Left renal pelvis (tissue), 4 donors: Measurements from ENCODE around the gene IREB2. TPM values are rescaled to one million over a fixed set of nuclear protein-coding genes. Genes with fewer than 3 reads are reported as not detected.
A peak's percentile ranks its signal among the peaks of the same experiment; 100 is the strongest.

Experiments used
- DNase-seq, 4 donors: peaks; one replicate each; pipeline ENCODE4 v3.0.0-alpha.2; 2013; ENCODE audit warnings: low read depth in 4 of 4, low spot score in 3 of 4
- polyA plus RNA-seq, 4 donors: library from polyadenylated mRNA; unstranded; fragments of 120-200 nt; gene quantifications; one replicate each; pipeline ENCODE4 v1.2.1, GENCODE V29; 2013; ENCODE audit not compliant: insufficient read length in 4 of 4

The IREB2 gene
- polyA plus RNA-seq, 4 donors: 63.6 to 66.8 (median 65.6) TPM

DNA sequence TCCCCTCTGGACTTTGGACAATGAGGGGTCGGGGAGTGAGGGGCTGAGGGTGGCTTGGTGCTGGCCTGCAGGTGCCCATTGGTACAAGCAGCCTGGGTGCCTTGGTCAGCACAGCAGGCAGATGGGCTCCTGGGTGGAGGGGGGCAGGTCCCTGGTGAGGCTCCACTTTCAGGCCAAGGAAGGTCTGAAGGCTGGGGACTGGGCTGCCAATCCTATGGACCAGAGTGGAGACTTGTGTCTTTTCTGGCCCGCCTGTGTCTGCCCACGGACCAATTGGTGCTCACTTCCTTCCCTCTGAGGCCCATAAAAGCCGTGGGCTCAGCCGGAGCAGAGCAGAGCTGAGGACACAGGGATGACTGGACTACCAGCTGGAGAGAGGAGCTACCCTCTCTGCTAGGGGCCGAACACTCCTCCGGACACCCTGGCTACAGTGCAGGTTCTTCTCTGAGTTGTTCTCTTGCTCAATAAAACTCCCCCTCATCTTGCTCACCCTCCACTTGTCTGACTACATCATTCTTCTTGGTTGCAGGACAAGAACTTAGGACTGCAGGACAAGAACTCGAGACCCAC lies 31.9 kb upstream of the IREB2 start:
- DNase-seq: no peak

DNA sequence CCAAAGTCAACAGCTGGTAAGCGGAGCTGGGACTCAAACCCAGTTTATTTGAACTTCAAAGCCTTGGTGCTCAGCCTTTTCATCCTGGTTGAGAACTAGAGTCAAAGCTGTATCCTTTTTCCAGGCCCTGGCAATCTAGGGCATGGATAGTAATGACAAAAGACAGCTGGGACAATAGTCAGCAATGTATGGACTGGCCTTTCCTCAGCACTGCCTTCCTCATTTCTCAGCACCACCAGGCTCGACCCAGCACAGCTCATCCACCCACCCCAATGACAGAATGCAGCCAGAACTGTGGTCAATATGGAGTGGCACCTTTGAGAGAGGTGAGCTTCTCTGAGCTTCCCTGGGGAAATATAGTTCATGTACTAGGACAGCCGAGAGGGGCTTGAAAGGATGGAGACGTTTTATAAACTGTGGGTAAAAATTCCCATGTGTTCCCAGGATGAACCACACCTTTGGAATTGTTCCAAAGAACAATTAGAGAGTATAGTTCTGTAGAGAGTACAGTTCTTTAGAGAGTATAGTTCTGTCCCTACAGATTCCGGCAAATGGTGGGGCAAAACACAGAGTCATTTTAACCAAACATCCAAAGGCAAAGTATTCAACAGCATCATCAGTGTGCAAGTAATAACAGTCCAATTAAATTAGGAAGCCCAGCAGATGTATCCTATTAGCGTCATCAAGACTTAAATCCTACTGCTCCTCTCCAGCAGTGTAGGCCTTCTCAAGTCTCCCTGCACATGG lies 30.2 kb upstream of the IREB2 start:
- no peak for DNase-seq

DNA sequence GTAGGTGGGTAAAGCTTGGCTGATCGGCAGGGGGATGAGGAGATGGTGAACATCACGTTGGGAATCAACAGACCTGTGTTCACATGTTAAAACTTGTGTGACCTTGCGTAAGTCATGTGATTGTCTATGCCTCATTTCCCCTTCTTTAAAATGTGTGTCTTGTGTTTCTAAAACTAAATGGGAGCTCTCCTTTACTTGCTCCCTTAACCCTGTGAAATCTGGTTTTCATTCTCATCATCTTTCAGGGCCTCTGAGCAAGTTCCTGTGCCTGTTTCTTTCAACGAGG lies 29.7 kb upstream of the IREB2 start:
- no peak for DNase-seq

DNA sequence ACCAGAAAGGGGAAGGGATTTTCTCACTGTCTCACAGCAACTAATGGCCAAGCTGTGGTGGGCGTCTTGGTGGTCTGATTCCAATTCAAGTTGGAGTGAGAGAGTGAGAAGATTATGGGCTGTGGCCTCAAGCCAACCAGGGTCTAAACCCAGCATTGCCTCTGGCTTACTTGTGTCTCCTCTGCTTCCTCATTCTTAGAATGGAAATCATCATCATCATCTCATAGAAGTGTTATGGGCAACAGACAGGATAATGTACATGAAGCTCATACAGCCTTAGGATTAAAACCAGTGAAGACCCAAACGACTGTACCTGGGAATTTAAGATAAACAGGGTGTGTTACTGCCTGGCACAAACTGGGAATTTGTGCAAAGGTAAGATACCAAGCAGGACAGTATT lies 29.1 kb upstream of the IREB2 start:
- DNase-seq: no peak

DNA sequence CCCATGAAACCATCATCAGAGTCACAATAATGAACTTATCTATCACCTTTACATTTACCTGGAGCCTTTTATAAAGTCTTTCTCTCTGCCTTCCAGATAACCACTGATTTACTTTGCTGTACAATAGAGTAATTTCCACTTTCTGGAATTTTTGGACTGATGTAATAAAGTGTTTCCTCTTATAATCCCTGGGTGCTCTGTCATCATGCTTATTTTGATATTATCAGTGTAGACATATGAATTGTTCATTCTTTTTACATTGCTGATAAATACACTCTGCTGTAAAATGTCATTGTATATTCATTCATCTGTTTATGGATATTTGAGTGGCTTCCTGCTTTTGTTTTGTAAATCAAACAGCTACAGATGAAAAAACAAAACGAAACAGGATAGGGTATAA lies 27.0 kb upstream of the IREB2 start:
- DNase-seq: no peak

DNA sequence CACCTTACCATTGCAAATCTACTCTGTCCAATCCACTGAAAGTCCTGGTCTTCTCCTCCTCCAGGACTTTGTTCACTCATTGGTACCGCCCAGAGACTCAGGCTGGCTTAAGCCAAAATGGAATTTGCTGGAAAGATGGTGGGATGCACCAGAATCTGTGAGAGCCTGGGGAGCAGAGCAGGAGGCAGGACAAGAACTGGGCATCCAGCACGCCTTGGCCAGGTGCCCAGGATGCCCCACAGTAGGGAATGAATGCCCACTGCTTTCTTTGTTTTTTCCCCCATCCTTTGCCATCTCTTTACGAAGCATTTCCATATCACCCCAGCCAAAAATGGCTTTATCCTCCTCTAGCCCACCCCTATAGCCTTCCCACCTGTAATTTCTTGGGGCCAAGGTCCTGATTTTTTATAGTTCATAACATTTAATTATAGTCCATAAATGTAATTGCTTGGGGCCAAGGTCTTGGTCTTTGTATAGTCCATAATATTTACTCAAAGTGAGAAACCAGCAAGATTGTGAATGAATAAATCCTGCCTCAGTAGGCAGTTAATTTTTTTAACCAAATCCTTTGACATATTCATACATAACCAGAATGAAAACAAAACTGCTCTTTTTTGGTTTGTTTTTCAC lies 23.3 kb upstream of the IREB2 start:
- DNase-seq: no peak

DNA sequence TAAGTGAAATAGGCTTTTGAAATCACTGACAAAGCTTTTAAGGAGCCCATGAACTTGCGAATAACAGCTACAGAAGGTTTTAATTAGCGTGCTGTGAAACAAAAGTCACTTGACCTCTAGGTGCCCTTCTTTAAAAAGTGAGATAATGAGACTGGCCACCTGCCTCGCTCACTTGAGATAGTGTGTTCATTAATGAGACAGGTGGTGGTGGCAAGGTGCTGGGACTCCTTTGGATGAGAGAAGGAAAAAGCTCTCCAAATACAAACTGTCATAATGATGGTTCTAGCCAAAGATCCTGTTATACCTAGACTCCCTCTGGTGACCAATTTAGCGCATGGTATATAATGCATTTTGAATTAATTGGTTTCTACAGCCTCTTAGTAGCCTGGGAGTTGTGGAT lies 22.7 kb upstream of the IREB2 start:
- no peak for DNase-seq

DNA sequence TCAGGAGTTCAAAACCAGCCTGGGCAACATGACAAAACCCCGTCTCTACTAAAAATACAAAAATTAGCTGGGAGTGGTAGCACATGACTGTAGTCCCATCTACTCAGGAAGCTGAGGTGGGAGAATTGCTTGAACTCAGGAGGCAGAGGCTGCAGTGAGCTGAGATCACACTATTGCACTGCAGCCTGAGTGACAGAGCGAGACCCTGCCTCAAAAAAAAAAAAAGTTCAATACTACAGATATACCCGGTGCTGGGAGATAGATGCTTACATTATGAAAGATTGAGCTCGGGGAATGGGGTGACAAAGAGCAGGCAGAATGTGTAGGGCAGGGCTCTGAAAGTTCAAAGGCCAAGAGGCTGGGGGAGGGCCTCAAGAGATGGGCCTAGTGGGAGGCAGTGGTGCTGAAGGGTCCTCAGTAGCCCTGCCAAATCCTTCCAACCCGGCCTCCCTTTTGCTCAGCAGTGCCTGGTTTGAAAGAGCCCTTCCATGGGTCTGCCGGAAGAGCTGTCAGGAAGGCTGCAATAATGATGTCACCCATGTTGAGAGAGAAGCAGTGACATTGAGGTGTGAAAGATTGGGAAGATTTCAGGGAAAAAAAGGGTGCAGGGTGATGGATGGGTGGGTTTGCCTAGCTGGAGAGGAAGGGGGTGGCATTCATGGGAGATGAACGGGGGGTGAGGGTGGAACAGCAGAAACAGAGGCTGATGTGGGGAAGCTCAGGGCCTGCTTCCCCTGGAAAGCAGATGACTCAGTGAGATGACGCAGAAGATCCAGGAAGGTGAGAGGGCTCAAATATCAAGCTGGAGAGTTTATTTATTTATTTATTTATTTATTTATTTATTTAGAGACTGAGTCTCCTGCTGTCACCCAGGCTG lies 20.0 kb upstream of the IREB2 start:
- no peak for DNase-seq

DNA sequence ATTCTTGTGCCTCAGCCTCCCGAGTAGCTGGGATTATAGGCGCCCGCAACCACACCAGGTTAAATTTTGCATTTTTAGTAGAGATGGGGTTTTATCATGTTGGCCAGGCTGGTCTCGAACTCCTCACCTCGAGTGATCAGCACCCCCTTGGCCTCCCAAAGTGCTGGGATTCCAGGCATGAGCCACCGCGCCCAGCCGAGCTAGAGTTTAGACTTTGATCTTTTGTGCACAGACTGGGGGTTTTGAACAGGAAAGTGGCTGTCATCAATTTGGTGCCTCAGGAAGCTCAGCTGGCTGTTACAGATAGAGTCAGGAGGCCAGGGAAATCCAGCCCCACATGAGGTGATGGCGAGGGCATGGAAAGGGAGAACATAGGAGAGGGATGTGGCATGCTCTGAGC lies 19.3 kb upstream of the IREB2 start:
- no peak for DNase-seq

DNA sequence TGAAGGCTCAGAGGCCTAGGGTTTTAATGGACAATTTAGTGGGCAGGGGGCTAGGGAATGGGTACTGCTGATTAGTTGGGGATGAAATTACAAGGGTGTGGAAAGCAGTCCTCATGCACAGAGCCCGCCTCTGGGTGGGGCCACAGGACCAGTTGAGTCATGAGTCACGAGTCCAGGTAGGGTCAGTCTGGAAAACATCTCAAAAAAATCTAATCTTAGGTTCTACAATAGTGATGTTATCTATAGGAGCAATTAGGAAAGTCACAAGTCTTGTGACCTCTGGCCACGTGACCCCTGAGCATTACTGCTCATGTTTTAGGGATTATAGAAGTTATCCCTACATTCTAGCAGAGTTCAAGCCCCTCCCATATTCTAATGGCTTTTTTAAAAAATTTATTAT lies 18.6 kb upstream of the IREB2 start:
- DNase-seq: no peak

DNA sequence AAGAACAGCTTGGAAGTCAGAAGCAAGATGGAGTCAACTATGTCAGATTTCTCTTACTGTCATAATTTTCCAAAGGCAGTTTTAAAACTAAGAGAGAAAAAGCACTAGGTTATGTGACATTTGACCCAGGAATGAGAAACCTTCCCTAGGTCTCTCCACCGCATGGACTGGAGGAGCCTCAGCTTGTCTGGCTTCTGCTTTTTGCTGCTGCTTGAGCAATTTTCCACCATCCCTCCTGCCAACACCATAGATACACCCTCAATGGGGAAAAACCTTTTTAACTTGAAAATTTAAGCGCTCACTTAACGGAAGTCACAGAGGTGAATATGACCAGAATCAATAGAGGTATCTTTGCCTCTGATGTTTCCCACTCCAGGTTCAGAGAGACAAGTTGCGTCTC lies 17.8 kb upstream of the IREB2 start:
- DNase-seq: no peak

DNA sequence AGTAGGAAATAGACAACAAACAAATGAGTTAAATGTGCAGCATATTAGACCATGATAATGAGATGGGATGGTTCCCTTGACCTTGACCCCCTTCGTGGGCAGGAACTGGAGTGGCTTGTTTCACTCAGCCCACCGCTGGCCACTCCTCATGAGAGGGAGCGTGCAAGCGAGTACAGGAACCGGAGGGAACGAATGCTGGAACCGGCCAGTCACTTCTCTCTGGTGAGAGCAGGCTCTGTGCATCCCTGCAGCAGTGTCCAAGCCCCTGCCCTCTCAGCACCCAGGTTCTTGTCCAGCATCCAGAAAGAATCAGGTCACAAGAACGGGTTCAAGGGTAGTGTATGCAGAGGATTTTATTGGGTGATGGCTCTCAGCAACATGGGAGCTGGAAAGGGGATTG lies 17.2 kb upstream of the IREB2 start:
- DNase-seq: no peak

DNA sequence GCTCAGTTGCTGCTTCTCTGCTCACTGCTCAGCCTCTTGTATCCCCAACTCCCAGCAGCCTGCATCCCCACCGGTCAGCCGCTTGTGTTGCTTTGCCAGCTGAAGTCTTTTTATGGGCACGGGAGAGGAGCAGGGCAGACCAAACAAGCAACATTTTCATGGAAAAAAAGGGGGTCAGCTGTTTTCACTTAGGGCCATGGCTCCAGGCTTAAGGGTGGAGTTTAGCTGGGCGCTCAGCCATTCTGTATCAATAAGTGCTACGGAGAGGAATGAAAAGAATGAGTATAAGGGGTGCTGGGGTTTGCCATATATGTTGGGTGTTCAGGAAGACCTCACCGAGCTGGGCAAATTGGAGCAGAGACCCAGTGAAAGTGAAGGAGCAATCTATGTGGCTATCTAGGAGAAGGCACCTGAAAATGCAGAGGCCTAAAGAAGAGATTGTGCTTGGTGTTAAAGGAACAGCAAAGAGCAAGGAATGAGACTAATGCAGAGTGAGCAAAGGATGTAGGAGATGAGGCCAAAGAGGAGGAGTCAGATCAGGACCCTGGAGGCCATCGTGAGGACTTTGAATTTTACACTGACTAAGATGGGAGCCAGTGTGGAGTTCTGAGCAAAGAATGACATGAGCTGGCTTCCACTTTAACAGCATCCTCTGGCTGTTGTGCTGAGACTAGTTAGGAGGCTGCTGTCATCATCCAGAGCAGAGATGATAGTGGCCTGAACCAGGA lies 16.6 kb upstream of the IREB2 start:
- DNase-seq: no peak

DNA sequence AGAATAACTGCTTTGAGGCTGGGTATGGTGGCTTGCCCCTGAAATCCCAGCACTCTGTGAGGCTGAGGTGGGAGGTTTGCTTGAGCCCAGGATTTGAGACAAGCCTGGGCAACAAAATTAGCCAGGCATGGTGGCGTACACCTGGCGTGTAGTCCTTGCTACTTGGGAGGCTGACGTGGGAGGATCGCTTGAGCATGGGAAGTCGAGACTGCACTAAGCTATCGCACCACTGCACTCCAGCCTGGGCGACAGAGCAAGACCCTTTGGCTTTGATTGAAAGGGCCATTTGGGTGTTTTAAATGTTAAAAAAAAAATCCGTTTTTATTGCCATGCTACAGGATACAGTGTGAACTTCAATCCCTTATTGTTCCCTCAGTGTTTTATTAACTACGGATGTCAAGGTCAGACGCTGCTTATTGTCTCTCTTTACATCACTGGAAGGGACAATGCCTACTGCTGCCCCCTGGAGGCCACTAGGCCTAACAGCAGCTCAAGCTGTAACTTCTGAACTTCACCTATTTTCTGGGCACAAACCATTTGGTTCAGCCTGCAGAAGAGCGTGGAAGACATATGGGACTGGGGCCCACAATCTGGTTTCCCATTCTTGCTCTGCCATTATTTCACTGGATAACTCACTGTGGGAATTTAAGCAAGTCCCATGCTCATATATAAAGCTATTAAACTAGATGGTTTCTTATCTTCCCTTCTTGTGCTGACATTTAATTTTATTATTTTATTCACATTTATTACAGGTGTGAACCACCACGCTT lies 15.3 kb upstream of the IREB2 start:
- DNase-seq: peak in 2 of 4 donors; percentile 26 to 37

DNA sequence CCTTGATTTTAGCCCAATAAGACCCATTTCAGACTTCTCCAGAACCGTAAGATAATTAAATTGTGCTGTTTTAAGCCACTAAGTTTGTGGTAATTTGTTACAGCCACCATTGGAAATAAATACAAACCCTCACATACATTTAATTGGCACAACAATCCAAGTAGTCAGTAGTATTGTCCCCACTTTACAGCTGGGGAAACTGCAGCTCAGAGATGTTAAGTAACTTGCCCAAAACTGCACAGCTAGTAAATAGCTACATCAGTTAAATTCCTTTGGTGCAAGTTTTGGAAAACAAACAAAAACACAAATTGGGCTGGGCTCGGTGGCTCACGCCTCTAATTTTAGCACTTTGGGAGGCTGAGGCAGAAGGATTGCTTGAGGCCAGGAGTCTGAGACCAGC lies 13.3 kb upstream of the IREB2 start:
- no peak for DNase-seq

DNA sequence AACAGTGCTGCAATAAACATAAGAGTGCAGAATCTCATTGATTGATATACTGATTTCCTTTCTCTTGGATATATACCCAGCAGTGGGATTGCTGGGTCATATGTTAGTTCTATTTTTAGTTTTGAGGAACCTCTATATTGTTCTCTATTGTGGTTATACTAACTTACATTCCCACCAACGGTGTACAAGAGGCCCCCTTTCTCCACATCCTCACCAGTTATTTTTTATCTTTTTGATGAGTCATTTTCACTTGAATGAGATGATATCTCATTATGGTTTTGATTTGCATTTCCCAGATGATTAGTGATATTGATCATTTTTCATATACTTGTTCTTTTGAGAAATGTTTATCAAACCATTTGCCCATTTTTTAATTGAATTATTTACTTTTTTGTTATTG lies 12.4 kb upstream of the IREB2 start:
- no peak for DNase-seq

DNA sequence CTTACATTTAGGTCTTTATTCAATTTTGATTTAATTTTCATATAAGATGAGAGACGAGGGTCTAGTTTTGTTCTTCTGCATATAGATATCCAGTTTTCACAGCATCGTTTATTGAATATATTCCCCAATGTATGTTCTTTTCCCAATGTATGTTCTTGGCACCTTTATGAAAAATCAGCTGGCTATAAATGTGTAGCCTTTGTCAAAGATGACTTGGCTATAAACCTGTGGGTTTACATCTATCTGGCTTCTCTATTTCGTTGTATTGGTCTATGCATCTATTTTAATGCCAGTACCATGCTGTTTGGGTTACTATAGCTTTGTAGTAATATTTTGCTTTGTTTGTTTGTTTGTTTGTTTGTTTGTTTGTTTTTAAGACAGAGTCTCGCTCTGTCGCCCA lies 11.7 kb upstream of the IREB2 start:
- no peak for DNase-seq

DNA sequence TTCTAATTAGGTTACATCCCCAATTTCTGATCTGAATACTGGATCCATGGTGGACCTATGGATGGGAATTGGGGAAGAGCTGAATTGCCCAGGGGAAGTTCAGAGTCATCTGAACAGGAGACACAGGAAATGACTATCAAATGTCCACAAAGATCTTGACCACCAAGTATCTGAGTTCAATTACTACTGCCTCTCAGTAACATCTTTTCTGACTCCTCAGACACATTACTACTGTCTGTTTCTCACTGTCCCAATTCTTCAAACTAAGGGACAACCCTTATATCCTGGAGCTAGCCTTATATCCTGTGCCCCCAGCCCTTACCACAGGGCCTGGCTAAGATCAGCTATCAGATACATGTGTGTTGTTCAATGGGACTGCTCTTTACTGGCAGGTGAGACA lies 10.1 kb upstream of the IREB2 start:
- DNase-seq: no peak

DNA sequence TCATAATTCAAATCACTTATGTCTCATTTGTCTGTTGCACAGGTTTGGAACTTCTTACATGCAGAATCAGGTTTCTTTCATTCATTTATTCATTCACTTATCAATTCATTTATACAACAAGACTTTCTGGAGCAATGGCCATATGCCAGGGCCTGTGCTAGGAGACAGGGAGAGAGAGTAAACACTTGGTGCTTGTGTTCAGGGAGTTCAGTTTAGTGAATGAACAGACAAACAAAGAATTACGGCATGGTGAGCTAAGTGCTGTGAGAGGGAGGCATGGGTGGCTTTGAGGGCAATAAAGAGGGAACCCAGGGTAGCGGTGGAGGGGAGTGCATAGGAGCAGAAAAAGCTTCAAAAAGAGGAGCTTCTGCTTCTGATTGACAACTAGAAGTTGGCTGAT lies 8.5 kb upstream of the IREB2 start:
- no peak for DNase-seq

DNA sequence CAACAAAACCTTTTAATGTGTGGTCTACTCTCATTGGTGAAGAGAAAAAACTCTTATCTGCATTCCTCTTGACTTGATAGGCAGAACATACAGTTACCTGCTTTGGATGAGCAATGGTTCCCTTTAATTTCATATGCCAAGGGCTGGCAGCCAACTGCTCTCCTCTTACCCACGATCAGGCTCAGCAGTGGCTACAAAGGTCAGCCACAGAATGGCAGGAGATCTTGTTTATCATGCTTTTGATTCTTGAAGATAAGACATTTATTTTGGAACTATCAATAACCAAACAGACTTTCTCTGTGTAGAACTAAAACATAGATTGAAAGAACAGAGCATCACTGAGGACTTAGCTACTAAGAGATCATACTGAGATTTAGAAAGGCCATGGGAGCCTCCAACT lies 6.1 kb upstream of the IREB2 start:
- DNase-seq: no peak
